Activated CD4-positive, alpha-beta T cell treated with anti-CD3 and anti-CD28 coated beads, Interleukin-2, amount 10 ng/mL, durations not matched to agents 24 days and 14 days (primary cell): Measurements from ENCODE around the gene EYA3. TPM values are rescaled to one million over a fixed set of nuclear protein-coding genes. Genes with fewer than 3 reads are reported as not detected.
A peak's percentile ranks its signal among the peaks of the same experiment; 100 is the strongest.

Experiments used
- DNase-seq: peaks from one replicate; pipeline ENCODE4 v3.0.0; 2022
- H3K27ac Mint-ChIP-seq: one replicate; pipeline ENCODE4 v1.8.0; 2022; ENCODE audit warnings: mild to moderate bottlenecking, mixed read lengths
- H3K27me3 Mint-ChIP-seq: one replicate; pipeline ENCODE4 v1.8.0; 2022; ENCODE audit warnings: mixed read lengths
- H3K36me3 Mint-ChIP-seq: one replicate; pipeline ENCODE4 v1.8.0; 2022; ENCODE audit warnings: low read depth, mild to moderate bottlenecking, mixed read lengths
- H3K4me1 Mint-ChIP-seq: one replicate; pipeline ENCODE4 v1.8.0; 2021; ENCODE audit warnings: mixed read lengths
- H3K4me3 Mint-ChIP-seq: one replicate; pipeline ENCODE4 v1.8.0; 2022; ENCODE audit warnings: mild to moderate bottlenecking, moderate library complexity, mixed read lengths
- H3K9me3 Mint-ChIP-seq: one replicate; pipeline ENCODE4 v1.8.0; 2021; ENCODE audit warnings: mixed read lengths
- intact Hi-C: fragments of 100-400 bp; cut with micrococcal nuclease; formaldehyde crosslinking; loops from one replicate; pipeline ENCODE4 v1.15.1; 2023
- total RNA-seq: library from RNA; stranded (reverse); gene quantifications from 2 replicates; pipeline ENCODE4 v1.2.3, GENCODE V29; 2022

The EYA3 gene
- total RNA-seq, 1 donor from 2014 or later = 34.7 TPM

DNA sequence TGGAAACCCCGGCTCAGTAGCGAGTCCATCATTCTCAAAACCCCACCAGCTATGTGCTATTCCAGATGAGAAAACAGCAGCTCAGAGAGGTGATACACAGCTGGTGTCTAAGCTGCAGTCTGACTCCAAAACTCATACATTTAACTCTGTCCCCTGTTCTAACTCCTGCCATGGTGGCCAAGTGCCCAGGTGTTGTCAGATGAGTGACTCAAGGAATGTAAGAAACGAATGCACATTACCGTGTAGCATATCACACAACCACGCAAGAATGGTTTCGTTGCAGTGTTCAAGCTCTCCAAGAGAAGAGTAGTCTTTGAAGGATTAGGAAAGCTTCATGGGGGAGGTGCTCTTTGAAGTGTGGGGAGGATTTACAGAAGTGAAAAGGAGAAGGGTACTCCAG lies 133.3 kb downstream of the EYA3 start:
- intact Hi-C loops = loop anchor here (5.0 kb wide), 1 partner anchor 98 kb away; no protein-coding TSS in a partner anchor
- peaks cover 2% of the 10 kb centered on the region for H3K27me3 Mint-ChIP-seq
- no peaks in the 10 kb centered on the region for H3K36me3 Mint-ChIP-seq
- no peak for DNase-seq
- no peak overlapping the region for H3K4me3 Mint-ChIP-seq
- H3K27ac Mint-ChIP-seq = no peak overlapping the region
- H3K9me3 Mint-ChIP-seq = no peaks in the 10 kb centered on the region
- H3K4me1 Mint-ChIP-seq = peaks cover 2% of the 10 kb centered on the region

DNA sequence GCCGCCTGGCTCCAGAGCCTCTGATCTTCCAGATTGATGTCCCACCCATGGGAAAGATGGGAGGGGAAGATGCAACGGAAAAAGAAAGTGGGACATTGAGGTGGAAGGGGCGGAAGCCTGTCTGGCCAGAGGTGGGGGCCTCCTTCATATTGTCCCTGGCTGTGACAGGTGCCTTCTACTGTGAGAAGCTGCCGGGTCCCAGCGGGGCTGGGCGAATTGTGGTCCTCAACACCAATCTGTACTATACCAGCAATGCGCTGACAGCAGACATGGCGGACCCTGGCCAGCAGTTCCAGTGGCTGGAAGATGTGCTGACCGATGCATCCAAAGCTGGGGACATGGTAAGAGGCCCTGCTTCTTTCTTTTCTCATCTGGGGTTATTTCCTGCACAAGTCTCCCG lies 134.2 kb downstream of the EYA3 start:
- DNase-seq = no peak
- no peaks in the 10 kb centered on the region for H3K9me3 Mint-ChIP-seq
- H3K4me3 Mint-ChIP-seq = no peak overlapping the region
- no peaks in the 10 kb centered on the region for H3K4me1 Mint-ChIP-seq
- H3K36me3 Mint-ChIP-seq = no peaks in the 10 kb centered on the region
- peaks cover 2% of the 10 kb centered on the region for H3K27me3 Mint-ChIP-seq
- intact Hi-C loops = no loop called here
- H3K27ac Mint-ChIP-seq = no peak overlapping the region

GRCh38 chr1:27952147-27952546 lies 136.3 kb downstream of the EYA3 start:
- H3K4me1 Mint-ChIP-seq = no peaks in the 10 kb centered on the region
- intact Hi-C loops = no loop called here
- no peaks in the 10 kb centered on the region for H3K9me3 Mint-ChIP-seq
- peaks cover 2% of the 10 kb centered on the region for H3K27me3 Mint-ChIP-seq
- no peaks in the 10 kb centered on the region for H3K36me3 Mint-ChIP-seq
- DNase-seq = no peak
- no peak overlapping the region for H3K4me3 Mint-ChIP-seq
- no peak overlapping the region for H3K27ac Mint-ChIP-seq

GRCh38 chr1:27951396-27951795 lies 137.0 kb downstream of the EYA3 start:
- DNase-seq = no peak
- Mint-ChIP-seq H3K36me3 (no peaks in the 10 kb centered on the region), H3K4me1 (no peaks in the 10 kb centered on the region), H3K4me3 (no peak overlapping the region), H3K27ac (no peak overlapping the region), H3K27me3 (peaks cover 2% of the 10 kb centered on the region), H3K9me3 (no peaks in the 10 kb centered on the region)
- intact Hi-C loops = no loop called here

- Mint-ChIP-seq H3K36me3 (no peaks in the 10 kb centered on the region), H3K27ac (no peak overlapping the region), H3K27me3 (no peaks in the 10 kb centered on the region), H3K9me3 (no peaks in the 10 kb centered on the region), H3K4me3 (no peak overlapping the region), H3K4me1 (peaks cover 3% of the 10 kb centered on the region)
- no peak for DNase-seq
- intact Hi-C loops = no loop called here
Observed at GRCh38 chr1:27949027-27949426, 139.4 kb downstream of the EYA3 start.

DNA sequence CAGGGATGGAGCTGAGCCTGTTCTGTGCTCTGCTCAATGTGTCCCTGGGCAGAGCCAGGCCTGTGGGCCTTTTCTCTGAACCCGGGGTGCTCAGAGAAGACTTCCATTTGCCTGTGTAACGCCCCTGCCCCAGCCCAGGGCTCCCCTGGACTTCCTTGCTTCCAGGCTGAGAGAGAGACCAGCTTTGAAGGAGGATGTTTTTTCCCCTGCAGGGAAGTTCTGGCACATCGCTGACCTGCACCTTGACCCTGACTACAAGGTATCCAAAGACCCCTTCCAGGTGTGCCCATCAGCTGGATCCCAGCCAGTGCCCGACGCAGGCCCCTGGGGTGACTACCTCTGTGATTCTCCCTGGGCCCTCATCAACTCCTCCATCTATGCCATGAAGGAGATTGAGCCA lies 143.4 kb downstream of the EYA3 start:
- H3K27ac Mint-ChIP-seq = no peak overlapping the region
- intact Hi-C loops = no loop called here
- no peaks in the 10 kb centered on the region for H3K36me3 Mint-ChIP-seq
- no peaks in the 10 kb centered on the region for H3K9me3 Mint-ChIP-seq
- H3K27me3 Mint-ChIP-seq = no peaks in the 10 kb centered on the region
- no peak for DNase-seq
- no peak overlapping the region for H3K4me3 Mint-ChIP-seq
- peaks cover 20% of the 10 kb centered on the region for H3K4me1 Mint-ChIP-seq

DNA sequence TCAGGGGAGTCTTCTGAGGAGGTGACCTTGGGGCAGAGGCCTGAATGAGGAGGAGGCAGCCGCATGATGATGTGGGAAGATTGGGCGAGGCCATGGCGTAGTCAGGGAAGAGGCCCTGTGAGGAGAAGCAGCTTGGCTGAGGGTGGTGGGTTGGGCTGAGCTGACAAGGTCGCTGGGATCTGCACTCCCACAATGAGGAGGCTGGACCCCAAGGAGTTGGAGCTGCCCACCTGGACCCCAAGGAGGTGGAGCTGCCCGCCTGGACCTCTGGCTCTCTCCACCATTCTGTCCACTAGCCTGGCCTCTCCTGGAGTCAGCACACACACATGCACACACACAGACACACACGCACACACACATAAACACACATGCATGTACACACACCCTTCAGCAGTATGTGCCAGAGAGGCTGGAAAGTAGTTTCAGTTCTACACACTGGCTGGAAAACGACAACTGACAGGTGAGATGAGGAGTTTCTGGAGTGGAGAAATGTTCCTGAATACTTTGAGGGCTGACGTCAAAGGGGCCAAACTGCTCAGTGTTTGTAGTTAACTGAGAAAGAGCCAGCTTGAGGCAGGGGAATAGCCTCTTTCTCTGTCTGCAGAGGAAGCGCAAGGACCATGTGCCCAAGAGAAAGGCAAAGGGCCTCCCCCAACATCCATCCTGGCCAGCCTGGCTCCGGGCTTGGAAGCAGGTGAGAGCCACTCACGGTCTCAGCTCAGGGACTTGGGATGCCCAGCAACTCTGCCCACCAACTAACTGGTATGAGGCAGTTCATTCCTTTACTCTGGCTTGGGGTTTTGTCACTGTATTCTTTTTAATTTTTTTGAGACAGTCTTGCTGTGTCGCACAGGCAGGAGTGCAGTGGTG lies 146.5 kb downstream of the EYA3 start:
- no peak overlapping the region for H3K27ac Mint-ChIP-seq
- no peak overlapping the region for H3K4me3 Mint-ChIP-seq
- DNase-seq = no peak
- intact Hi-C loops = loop anchor here (2.0 to 5.0 kb wide), 2 partner anchors 19 to 35 kb away; no protein-coding TSS in a partner anchor
- H3K36me3 Mint-ChIP-seq = no peaks in the 10 kb centered on the region
- no peaks in the 10 kb centered on the region for H3K9me3 Mint-ChIP-seq
- peaks cover 30% of the 10 kb centered on the region for H3K4me1 Mint-ChIP-seq
- no peaks in the 10 kb centered on the region for H3K27me3 Mint-ChIP-seq

DNA sequence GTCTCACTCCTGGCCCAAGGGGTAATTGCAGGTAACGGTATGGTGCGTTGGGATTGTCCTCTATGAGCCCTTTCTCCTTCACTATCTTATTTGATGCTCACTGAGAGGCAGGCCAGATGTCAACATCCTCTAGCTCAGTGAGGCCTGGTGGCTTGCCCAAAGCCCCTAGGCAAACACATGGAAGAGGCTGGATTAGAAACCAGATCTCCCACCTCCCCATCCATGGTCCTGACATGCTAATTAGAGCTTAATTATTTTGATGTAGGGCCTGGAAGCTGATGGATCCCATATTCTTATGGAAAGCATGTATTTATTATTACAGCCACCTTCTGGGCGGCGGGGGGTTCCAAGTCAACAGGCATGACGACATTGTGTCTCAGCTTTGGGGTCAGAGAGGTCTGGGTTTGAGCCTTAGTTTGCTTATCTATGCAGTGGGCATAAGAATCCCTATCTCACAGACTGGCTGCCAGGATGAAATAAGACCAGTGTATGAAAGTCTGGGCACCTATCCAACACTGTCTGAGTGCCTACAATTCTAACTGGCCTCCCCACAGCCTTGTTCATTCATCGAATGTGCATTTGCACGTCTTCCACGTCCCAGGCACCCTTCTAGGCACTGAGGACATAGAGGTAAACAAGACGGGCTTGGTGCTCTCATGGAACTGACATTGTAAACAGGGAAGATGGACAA lies 147.4 kb downstream of the EYA3 start:
- peaks cover under 1% of the 10 kb centered on the region for H3K27me3 Mint-ChIP-seq
- H3K36me3 Mint-ChIP-seq = no peaks in the 10 kb centered on the region
- H3K4me3 Mint-ChIP-seq = no peak overlapping the region
- no peaks in the 10 kb centered on the region for H3K9me3 Mint-ChIP-seq
- H3K27ac Mint-ChIP-seq = no peak overlapping the region
- intact Hi-C loops = loop anchor here (5.0 kb wide), 1 partner anchor 36 kb away; no protein-coding TSS in a partner anchor
- peaks cover 31% of the 10 kb centered on the region for H3K4me1 Mint-ChIP-seq
- DNase-seq = no peak

GRCh38 chr1:27940297-27940696 lies 148.1 kb downstream of the EYA3 start:
- Mint-ChIP-seq H3K4me3 (no peak overlapping the region), H3K4me1 (peaks cover 38% of the 10 kb centered on the region), H3K27me3 (peaks cover 8% of the 10 kb centered on the region), H3K27ac (peak overlapping the region; percentile 70), H3K9me3 (no peaks in the 10 kb centered on the region), H3K36me3 (no peaks in the 10 kb centered on the region)
- peak; percentile 91 for DNase-seq
- intact Hi-C loops = loop anchor here (5.0 kb wide), 1 partner anchor 37 kb away; no protein-coding TSS in a partner anchor

DNA sequence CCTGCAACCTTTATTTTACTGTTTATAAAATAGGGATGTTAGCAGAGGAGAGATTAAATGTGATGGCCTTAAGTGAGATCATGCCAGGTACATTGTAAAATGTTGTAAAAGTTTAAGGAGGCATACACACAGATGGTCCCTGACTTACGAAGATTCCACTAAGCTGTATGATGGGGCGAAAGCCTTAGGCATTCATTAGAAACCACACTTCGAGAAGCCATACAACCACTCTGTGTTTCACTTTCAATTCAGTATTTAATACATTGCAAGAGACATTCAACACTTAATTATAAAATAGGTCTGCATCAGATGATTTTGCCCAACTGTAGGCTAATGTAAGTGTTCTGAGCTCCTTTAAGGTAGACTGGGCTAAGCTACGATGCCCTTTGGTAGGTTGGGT lies 149.9 kb downstream of the EYA3 start:
- Mint-ChIP-seq H3K4me3 (no peak overlapping the region), H3K9me3 (no peaks in the 10 kb centered on the region), H3K27me3 (peaks cover 10% of the 10 kb centered on the region), H3K36me3 (no peaks in the 10 kb centered on the region), H3K27ac (no peak overlapping the region), H3K4me1 (peaks cover 37% of the 10 kb centered on the region)
- no peak for DNase-seq
- intact Hi-C loops = no loop called here

DNA sequence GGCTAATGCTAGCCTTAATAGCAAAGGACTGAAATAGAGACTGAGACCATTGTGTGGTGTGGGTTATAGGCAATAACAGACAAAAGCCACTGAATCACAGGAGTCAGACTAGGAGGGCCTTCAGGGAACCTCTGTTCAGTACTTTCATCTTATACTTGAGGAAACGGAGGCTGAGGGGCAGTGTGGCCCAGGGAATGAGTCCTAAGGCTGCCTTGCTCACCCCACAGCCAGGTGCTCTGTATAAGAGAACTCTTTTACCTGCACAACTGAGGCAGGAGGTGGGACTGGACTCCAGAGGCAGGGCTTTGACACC lies 150.9 kb downstream of the EYA3 start:
- Mint-ChIP-seq H3K9me3 (no peaks in the 10 kb centered on the region), H3K36me3 (no peaks in the 10 kb centered on the region), H3K27me3 (peaks cover 12% of the 10 kb centered on the region), H3K4me1 (peaks cover 30% of the 10 kb centered on the region), H3K4me3 (no peak overlapping the region), H3K27ac (no peak overlapping the region)
- intact Hi-C loops = no loop called here
- DNase-seq = no peak

DNA sequence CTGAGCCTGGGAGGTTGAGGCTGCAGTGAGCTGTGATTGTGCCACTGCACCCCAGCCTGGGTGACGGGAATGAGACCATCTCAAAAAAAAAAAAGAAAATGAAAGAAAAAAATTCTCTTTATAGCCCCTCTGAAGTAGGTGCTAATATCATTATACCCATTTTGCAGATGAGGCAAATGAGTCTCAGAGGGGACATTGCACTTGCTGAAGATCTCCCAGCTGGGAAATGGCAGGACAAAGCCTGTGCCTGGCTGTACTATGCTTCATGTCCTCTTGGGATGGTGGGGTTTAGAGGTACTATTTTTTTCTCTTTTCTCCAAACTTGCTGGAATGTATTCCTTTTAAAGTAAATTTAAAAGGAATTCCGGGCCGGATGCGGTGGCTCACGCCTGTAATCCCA lies 152.0 kb downstream of the EYA3 start:
- no peak for DNase-seq
- H3K4me3 Mint-ChIP-seq = no peak overlapping the region
- H3K27me3 Mint-ChIP-seq = peaks cover 12% of the 10 kb centered on the region
- H3K9me3 Mint-ChIP-seq = no peaks in the 10 kb centered on the region
- no peaks in the 10 kb centered on the region for H3K36me3 Mint-ChIP-seq
- intact Hi-C loops = no loop called here
- H3K27ac Mint-ChIP-seq = no peak overlapping the region
- peaks cover 36% of the 10 kb centered on the region for H3K4me1 Mint-ChIP-seq

- intact Hi-C loops = no loop called here
- peaks cover 12% of the 10 kb centered on the region for H3K27me3 Mint-ChIP-seq
- H3K4me3 Mint-ChIP-seq = peak overlapping the region; percentile 30
- peaks cover 41% of the 10 kb centered on the region for H3K4me1 Mint-ChIP-seq
- H3K36me3 Mint-ChIP-seq = no peaks in the 10 kb centered on the region
- H3K27ac Mint-ChIP-seq = no peak overlapping the region
- DNase-seq = no peak
- no peaks in the 10 kb centered on the region for H3K9me3 Mint-ChIP-seq
Observed at GRCh38 chr1:27935721-27936120, 152.7 kb downstream of the EYA3 start.

DNA sequence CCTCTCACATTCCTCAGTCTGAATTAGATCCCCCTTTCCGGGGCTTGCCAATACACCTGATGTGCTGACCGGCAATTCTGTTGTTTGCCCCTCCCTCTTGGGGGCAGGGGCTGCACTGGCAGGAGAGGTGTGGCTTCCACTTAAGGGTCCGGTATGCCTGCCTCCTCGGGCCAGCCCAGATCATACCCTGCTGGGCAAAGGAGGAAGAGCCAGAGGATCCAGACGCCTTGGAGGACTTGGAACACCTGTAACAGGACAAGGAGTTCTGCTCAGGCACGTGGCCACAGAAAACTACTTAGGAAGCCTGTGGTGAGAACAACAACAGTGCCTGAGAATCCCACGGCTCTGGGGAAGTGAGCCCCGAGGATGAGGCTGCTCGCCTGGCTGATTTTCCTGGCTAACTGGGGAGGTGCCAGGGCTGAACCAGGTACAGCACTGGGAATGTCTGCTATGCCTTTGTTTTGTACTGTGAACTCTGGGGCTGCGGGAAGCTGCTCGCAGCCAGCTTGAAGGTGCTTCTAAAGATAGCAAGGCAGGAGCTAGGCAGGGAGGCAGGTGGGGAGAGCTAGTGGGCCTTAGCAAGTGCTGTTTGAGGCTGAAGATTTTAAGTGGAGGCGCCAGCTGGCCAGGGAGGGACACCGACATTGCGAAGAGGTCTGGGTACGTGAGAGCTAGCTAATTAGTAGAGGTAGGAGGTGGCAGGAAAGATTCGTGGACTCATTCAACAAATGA lies 153.4 kb downstream of the EYA3 start, which contains the start of gene SMPDL3B:
Gene SMPDL3B (plus strand): TSS at position 183 of the 732 bp plus-strand sequence. CDS start 184 bp downstream, at position 367.
- H3K27me3 Mint-ChIP-seq = peaks cover 12% of the 10 kb centered on the region
- H3K27ac Mint-ChIP-seq = no peak within 1 kb of the TSS
- intact Hi-C loops = no loop called here
- no peaks in the 10 kb centered on the region for H3K36me3 Mint-ChIP-seq
- peak within 1 kb of the TSS; percentile 30 for H3K4me3 Mint-ChIP-seq
- peaks cover 39% of the 10 kb centered on the region for H3K4me1 Mint-ChIP-seq
- no peak for DNase-seq
- no peaks in the 10 kb centered on the region for H3K9me3 Mint-ChIP-seq
